Measurements from ENCODE around the gene C5AR1. TPM values are rescaled to one million over a fixed set of nuclear protein-coding genes. Genes with fewer than 3 reads are reported as not detected.
A peak's percentile ranks its signal among the peaks of the same experiment; 100 is the strongest.
"Not testable (repeated sequence)": the region's sequence is repeated elsewhere in the genome, so short reads cannot be mapped to it uniquely, and the experiment has no call there.

C5AR1 gene
- polyA plus RNA-seq (ENCODE audit: insufficient read depth in 1 of 5, insufficient read length in 5 of 5, low replicate concordance in 1 of 5), result 1 to 10 TPM; 1.2 to 5.8 (median 3.1) TPM
- long read RNA-seq, donor 1, result 0 reads
- long read RNA-seq, donor 2, result 0 reads
- long read RNA-seq, donor 3, partial matches to known transcripts, result 0 of 1 reads
- long read RNA-seq, donor 3, other reads (novel, unspliced or antisense), result 0 of 1 reads
- long read RNA-seq, donor 4, result 0 reads
- long read RNA-seq, donor 5, partial matches to known transcripts, result 0 of 8 reads
- long read RNA-seq, donor 5, other reads (novel, unspliced or antisense), result 8 of 8 reads
- long read RNA-seq, donor 6, partial matches to known transcripts, result 0 of 6 reads
- long read RNA-seq, donor 6, other reads (novel, unspliced or antisense), result 5 of 6 reads
- long read RNA-seq, donor 7, result 0 reads
- long read RNA-seq, donor 8, result 0 reads

DNA sequence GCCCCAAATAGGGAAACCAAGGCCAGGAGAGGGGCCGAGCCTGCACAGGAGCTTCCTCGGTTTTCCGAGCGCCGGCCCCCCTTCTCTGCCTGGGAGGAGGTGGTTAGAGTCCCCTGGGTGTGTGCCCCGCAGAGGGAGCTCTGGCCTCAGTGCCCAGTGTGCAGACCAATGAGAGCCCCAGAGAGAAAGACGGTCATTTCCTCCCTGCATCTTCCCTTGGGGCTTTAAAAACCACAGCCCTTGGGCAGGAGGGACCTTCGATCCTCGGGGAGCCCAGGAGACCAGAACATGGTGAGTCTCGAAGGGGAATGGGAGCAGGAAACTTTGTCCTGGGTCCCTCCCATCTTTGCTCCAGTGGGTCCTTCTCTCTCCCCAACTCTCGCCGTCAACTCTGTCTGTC is at the start of gene C5AR1:
C5AR1 (plus strand) TSS at position 254 of the 400 bp plus-strand sequence; CDS start at position 289, 35 bp downstream.
- DNase-seq, result no peak

DNA sequence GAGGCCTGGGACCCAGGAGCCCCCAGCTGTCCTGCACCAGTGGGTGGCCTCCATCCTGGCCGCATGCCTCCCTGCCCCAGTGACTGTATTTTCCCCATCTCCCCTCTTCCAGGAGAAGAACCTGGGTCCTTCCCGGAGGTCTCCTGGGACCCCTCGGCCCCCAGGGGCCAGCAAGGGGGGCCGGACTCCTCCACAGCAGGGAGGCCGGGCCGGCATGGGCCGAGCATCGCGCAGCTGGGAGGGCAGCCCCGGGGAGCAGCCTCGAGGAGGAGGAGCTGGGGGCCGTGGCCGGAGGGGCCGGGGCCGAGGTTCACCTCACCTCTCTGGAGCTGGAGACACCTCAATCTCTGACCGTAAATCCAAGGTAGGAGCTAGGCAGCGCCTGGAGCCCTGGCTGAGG is 49.2 kb upstream of the C5AR1 start:
- no peak for DNase-seq

DNA sequence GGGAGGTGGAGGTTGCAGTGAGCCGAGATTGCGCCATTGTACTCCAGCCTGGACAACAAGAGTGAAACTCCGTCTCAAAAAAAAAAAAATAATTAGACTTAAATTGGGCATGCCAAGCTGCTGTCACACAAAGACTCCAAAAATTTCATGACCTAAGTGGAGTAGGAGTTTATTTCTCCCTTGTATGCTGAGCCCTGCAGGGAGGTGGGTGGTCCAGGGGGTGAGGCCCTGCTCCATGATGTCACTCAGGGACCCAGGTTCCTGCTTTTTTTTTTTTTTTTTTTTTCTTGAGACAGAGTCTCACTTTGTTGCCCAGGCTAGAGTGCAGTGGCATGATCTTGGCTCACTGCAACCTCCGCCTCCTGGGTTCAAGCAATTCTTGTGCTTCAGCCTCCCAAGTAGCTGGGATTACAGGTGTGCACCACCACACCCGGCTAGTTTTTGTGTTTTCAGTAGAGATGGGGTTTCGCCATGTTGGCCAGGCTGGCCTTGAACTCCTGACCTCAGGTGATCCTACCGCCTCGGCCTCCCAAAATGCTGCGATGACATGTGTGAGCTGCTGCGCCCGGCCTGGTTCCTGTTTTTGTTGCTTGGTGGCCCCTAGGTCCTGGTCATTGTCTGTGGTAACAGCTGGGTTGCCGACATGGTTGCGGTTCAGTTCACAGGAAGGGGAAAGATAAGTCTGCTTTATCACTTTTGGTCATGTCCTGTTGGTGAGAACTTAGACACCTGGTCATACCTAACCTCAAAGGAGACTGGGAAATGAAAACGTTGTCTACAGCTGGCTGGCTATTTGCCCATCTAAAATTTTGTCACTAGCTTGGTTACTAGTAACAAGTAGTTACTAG is 47.5 kb upstream of the C5AR1 start:
- DNase-seq, result not testable (repeated sequence)

DNA sequence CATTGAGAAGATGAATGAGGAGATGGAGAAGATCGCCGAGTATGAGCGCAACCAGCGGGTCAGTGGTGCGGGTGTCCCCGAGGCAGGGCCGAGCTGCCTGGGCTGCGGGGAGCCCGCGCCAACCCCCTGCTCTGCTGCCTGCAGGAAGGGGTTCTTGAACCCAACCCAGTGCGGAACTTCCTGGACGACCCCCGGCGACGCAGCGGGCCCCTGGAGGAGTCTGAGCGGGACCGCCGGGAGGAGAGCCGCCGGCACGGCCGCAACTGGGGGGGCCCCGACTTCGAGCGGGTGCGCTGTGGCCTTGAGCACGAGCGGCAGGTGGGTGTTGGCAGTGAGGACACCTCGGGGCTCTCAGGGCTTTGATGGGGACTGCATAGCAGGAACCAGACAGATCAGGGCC is 45.0 kb upstream of the C5AR1 start:
- no peak for DNase-seq

DNA sequence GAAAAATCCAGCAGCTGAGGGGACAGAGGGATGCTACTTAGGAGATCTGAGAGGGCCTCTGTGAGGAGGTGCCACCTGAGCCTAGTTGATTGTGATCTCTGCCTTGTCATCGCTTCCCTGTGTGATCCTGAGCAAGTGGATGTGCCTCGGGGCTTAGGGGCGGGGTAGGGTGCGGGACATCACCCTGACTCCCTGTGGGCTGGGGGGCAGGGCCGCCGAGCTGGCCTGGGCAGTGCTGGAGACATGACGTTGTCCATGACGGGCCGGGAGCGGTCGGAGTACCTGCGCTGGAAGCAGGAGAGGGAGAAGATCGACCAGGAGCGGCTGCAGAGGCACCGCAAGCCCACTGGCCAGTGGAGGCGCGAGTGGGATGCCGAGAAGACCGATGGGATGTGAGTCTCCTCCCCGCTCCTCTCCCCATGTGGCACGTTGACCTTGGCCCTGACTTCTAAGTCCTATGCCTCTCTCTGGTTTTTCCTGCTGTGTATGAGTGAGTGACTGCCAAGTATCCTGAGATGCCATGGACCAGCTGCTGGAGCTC is 43.2 kb upstream of the C5AR1 start:
- no peak for DNase-seq

DNA sequence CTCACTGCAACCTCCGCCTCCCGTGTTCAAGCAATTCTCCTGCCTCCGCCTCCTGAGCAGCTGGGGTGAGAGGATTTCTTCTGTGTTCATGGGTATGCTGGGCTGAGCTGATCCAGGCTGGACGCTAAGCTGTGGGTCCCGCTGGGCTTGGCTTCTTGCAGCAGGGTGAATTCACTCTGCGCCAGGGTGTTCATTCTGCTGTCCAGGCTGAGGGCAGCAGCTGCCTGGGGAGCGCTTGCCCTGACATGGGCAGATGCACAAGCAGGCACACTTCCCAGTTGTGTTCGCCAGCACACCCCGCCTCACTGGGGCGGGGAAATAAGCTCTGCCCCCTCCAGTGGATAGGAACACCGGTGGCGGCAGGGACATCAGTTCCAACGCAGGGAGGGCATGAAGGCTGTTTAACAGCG is 42.3 kb upstream of the C5AR1 start:
- no peak for DNase-seq

DNA sequence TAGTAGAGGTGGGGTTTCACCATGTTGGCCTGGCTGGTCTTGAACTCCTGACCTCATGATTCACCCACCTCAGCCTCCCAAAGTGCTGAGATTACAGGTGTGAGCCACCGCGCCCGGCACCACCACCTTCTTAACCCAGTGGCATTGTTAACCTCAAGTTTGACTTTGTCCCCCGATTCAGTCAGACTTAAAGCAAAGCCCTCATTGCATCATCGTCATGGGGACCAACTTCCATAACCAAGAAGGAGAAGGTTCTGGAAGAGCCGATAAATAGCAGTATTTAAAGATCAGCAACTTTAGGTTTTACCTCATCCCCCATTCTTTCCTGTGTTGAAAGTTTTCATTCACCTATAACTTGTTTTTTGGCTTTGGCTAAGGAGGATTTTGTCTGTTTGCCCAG is 41.6 kb upstream of the C5AR1 start:
- DNase-seq, result no peak

DNA sequence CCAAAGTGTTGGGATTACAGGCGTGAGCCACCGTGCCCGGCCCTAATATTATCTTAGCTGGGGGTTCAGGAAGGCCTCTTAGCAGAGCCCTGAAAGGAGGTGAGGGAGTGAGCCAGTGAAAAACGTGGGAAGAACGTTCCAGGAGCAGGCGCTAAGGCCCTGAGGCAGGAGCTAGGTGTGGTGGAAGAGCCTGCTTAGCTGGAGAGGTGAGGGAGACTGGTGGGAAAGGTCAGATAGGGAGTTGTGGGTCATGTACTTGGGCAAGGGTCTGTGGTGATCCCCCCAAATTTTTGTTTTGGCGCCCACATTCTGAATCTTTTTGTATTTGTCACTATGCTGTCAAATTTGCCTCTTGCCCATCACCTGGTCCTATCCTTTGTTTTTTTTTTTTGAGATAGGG is 40.1 kb upstream of the C5AR1 start:
- DNase-seq, result no peak

DNA sequence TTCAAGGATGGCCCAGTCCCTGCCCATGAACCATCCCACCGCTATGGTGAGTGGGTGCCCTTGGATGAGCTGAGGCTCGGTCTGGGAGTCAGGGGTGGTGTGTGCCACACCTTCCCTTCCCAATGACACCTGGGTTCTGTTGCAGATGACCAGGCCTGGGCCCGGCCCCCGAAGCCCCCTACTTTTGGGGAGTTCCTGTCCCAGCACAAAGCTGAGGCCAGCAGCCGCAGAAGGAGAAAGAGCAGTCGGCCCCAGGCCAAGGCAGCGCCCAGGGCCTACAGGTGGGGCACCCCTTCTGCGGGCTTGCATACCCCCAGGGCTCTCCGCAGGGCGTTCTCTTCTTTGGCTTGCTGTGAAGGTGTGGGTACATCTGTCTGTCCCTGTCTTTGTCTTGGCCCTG is 39.3 kb upstream of the C5AR1 start:
- DNase-seq, result no peak

DNA sequence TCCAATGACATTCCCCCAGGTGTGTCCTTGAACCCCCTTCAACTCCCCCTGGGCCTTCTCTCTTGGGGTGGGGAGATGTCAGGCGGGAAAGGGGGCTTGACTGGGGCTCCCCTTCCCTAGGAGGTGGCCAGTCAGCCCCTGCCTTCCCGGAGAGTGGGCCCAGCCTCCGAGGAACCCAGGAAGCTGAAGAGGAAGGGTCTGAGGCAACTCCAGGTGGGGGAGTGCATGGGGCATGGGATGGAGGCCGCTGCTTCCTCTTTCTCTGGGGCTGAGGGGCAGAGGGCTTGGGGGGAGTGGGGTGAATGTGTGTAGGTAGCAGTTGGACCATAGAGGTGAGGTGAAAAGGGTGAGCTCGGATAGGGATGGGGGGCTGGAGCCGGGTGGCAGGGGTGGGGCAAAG is 37.7 kb upstream of the C5AR1 start:
- no peak for DNase-seq

DNA sequence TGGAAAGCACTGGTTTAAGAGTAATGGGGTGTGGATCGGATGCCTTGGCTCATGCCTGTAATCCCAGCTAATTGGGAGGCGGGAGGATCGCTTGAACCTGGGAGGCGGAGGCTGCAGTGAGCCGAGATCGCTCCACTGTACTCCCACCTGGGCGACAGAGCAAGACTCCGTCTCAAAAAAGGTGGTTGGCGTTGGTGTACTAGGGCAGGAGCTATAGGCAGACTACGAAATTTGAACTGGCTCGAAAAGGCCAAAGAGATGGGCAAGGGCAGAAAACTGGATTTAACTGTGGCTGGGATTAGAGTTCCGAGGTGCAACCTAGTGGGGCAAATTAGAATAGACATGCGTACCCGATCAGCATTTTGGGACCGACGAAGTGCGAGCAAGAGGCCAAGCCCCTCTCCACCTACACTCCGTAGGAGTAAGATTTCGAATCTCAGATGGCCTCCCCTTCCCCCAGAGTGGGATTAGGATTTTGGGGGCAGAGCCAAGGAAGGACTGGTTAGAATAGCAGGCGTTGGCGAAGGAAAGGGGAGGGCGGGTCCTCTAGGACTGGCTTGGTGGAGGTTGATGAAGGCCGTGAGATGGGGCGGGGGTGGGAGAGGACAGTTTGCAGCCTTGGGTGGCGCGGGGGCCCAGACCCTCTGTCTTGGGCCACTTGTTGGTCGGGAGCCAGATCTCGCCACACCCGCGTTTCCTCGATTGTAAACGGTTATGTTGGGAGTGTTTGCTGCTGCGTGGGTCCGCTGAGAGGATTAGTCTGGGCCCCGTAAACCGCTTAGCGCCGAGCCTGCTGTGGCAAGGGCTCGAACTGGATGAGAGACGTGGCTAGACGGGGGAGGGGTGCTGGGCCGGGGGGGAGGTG is 37.0 kb upstream of the C5AR1 start:
- DNase-seq, result peak in 1 of 2 donors; percentile 38

DNA sequence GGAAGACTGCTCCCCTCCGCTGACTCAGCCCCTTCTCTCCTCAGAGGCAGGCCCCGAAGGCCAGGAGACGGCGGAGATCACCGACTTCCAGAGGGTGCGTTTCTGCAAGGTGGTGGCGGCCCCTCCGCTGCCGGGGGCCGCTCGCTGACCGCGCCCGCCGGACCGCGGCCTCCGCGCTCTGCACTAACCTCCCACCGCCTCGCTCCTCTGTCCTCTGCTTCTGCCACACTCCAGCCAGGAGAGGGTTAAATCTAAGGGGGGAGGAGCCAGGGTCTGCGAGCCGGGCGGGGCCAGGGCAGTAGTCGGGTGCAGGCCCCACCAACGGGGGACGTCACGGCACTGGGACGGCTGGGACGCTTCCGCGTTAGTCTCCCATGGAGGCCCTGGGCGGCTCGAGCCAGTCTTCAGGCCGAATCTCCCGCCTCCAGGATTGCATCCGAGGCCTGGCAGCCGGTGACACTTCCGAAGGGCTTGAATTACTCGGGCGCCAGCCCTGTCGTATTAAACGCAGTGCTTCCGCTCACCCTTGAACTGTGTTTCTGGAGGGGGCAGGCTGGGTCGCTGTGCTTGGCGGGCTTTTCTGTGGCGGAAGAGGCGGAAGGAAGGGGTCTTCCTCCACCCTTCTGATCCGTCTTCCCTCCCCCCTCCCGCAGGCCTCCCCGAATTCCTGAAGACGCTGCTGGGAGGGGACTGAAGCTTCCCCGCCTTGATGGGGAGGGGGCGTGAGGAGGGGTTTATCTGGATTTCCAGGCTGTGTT is 36.2 kb upstream of the C5AR1 start:
- DNase-seq, result peak; percentile 92 to 94

DNA sequence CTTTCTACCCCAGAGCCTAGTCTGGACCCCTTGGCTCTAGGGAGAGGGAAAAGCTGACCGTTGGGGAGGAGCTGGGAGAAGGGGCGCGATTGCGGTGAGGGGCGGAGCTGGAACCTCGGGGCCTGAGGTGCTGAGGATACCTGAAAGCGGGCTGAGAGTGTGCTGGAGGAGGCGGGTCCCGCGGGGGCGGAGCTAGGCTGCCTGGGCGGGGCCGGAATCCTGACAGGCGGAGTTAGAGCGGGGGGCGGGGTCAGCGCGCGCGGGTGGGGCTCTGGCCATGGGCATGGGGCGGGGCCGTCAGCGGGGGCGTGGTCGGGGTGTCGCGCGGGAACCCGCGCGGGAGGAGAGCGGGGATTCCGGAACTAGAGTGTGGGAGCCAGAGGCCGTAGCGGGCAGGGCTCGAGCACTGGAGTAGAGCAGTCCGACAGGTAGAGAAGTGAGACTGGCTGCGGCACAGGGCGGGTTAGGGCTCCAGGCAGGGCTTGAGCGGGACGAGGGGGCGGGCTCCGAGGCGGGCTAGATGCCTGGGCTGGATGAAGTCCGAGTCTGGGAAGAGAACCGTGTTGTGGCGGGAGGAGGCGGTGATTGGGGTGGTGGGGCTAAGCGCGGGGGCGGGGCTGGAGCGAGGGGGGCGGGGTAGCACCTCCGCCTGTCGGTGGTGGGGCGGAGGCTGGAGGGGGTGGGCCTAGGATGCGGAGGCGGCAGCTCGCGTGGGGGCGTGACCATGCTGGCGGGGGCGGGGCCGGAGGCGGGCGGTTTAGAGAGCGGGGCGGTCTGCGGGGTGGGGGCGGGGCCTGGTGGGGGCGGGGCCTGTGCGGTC is 35.4 kb upstream of the C5AR1 start, which contains the start of gene INAFM1:
INAFM1 (plus strand) TSS at position 815 of the 820 bp plus-strand sequence. CDS start 35 bp downstream, outside the sequence.
- DNase-seq, result peak; percentile 95

DNA sequence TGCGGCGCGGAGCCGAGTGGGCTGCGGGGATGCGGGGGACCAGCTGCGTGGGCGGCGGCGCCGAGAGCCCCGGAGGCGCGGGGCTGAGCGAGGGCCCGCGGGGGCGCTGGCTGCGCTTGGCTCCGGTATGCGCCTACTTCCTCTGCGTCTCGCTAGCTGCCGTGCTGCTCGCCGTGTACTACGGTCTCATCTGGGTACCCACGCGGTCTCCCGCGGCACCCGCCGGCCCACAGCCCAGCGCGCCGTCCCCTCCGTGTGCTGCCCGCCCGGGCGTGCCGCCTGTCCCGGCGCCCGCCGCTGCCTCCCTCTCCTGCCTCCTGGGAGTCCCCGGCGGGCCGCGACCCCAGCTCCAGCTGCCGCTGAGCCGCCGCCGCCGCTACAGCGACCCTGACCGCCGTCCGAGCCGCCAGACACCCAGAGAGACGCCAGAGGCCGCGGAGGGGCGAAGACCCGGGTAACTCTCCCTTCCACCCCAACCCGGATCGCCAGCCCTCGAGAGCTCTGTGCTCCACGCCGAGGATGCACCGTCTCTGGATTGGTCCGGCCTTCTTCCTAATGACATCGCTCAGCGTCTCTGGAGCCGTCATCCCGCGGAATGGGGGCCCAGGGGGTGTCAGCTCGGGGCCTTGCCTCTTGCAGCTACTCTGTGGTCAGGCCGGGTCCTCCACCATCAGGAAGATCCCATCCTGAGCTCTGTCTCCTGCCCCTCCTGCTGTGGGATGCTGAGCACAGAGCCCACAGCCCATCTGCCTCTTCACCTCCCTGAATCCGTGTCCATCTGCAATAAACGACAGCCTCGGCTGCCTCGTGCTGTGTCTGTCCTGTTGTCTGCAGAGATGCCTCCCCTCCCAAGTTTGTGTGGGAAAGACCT is 34.5 kb upstream of the C5AR1 start:
- DNase-seq, result no peak

DNA sequence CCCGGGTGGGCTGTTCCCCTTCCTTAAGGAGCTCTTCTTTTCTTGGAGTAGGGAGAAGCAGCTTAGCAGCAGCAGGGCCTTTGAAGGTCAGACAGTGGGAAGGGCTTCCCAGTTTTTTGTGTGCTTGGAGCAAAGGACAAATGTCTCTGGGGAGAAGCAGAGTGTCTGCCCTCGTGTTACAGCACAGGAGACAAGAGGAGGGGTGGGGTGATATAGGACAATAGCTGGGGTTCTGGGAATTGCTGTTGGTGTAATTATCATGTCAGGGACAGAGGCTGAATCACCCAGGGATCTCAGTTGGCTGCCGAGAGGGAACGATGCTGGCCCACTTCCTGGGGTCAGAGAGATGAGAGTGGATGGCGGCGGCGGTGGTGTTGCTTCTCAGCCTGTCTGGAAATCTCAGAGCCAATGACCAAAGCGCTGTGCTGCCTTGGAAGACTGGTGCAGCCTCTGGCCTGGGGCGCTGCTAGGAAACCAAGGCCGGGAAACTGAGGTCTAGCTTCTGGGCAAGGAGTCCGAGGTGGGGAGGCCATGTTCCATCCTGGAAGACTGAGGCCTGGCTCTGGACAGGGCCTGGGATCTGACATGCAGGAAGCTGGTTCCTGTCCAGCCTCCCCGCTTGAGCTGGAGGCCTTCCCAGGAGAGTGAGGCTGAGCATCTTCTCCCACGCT is 33.7 kb upstream of the C5AR1 start:
- DNase-seq, result no peak

DNA sequence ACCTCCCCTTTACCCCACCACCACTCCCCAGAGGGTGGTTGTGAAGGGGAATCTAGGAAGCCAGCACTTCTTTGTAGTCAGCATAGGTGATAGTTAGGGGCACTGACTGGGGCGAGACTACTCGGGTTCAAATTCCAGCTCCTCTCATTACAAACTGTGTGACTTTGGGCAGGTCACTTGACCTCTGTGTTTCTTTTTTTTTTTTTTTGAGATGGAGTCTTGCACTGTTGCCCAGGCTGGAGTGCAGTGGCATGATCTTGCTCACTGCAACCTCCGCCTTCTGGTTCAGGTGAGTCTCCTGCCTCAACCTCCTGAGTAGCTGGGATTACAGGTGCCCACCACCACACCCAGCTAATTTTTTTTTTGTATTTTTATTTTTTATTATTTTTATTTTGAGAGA is 33.1 kb upstream of the C5AR1 start:
- DNase-seq, result not testable (repeated sequence)

DNA sequence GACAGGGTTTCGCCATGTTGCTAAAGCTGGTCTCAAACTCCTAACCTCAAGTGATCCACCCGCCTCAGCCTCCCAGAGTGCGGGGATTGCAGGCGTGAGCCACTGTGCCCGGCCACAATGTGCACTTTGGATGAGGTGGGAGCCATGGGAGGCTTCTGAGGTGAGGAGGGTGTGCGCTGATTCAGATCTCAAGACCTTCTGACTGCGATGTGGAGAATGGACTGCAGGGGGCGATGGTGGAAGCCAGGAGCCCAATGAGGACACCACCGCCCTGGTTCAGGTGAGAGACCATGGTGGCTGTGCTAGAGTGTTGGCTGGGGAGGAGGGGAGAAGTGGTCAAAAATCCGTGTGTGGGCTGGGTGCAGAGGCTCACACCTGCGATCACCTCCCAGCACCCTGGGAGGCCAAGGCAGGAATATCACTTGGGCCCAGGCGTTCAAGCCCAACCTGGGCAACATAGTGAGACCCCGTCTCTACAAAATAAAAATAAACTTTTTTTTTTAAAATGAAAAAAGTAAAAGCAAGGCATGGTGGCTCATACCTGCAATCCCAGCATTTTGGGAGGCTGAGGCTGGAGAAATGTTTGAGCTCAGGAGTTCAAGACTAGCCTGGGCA is 29.4 kb upstream of the C5AR1 start:
- DNase-seq, result no peak
